ENCODE measurements around the gene RPL7L1.

Gene RPL7L1

DNA sequence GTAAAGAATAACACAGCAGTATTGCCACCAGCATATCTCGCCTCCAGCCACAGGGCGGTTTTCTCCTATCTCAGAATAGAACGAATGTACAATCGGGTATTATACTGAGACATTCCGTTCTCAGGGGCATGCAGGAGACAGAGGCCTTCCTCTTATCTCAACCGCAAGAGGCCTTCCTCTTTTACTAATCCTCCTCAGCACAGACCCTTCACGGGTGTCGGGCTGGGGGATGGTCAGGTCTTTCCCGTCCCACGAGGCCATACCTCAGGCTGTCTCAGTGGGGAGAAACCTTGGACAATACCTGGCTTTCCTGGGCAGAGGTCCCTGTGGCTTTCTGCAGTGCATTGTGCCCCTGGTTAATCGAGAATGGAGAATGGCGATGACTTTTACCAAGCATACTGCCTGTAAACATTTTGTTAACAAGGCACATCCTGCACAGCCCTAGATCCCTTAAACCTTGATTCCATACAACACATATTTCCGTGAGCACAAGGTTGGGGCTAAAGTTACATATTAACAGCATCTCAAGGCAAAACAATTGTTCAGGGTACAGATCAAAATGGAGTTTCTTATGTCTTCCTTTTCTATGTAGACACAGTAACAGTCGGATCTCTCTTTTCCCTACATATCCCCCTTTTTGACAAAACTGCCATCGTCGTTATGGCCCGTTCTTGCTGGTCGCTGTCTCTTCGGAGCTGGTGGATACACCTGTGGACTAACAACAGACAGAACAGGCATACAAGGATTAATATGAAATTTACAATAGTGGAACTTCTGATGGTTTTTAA lies 14.8 kb downstream of the RPL7L1 start:
- peak; percentile 70 for DNase-seq

GRCh38 chr6:42896178-42896719 lies 16.8 kb downstream of the RPL7L1 start:
- no peak for DNase-seq

DNA sequence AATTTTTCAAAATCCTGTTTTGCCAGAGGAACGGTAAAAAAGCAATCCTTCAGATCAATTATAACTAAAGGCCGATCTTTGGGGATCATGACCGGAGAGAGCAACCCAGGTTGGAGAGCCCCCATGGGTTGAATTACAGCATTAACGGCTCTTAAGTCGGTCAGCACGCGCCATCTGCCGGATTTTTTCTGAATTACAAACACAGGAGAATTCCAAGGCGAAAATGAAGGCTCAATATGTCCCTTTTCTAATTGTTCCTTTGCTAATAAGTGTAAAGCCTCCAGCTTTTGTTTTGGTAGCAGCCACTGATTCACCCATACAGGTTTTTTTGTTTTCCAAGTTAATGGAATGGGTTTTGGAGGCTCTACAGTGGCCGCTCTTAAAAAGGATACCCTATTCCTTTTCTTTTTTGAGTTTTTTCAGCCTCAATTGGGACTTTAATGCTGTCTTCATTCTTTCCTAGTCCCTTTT lies 19.5 kb downstream of the RPL7L1 start:
- peak; percentile 51 for DNase-seq

DNA sequence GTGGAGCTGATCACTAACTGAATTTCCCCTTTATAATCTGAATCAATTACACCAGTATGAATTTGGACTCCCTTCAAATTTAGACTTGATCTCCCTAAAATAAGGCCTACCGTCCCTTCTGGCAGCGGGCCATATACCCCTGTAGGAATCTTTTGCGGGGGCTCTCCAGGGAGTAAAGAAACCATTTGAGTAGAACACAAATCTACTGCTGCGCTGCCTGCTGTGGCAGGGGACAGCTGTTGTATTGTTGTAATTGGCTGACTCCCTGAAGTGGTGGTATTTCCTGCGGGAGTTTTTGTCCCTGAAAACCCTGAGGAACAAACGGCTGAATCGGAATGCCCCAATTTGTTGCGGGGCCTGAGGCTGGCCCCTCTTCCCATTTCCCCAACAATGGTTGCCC lies 20.5 kb downstream of the RPL7L1 start:
- DNase-seq, result no peak

- peak; percentile 69 for DNase-seq
Observed at GRCh38 chr6:42901538-42901957, 22.1 kb downstream of the RPL7L1 start.

DNA sequence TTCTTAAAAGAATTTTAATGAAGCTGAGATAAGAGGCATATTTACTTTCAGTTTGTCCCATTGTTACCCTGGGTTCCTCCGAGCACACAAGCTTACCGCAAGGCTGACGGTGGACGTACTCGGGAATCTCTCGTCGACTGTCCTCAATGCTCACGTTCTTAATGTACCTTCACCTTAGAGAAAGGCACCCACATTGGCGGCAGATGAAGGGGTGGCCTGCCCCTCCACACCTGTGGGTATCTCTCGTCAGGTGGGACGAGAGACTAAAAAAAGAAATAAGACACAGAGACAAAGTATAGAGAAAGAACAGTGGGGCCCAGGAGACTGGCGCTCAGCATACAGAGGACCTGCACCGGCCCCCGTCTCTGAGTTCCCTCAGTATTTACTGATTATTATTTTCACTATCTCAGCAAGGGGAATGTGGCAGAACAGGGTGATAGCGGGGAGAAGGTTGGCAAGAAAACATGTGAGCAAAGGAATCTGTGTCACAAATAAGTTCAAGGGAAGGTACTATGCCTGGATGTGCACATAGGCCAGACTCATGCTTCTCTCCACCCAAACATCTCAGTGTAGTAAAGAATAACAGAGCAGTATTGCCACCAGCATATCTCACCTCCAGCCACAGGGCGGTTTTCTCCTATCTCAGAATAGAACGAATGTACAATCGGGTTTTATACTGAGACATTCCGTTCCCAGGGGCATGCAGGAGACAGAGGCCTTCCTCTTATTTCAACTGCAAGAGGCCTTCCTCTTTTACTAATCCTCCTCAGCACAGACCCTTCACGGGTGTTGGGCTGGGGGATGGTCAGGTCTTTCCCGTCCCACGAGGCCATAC lies 23.2 kb downstream of the RPL7L1 start:
- peak; percentile 40 for DNase-seq

DNA sequence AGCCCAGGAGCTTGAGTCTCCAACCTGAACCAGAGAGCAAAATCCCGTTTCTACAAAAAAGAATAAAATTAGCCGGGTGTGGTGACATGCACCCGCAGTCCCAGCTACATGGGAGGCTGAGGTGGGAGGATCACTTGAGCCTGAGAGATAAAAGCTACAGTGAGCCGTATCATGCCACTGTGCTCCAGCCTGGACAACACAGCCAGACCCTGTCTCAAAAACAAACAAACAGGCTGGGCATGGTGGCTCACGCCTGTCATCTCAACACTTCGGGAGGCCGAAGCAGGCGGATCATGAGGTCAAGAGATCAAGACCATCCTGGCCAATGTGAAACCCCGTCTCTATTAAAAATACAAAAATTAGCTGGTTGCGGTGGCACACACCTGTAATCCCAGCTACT lies 25.1 kb downstream of the RPL7L1 start:
- no peak for DNase-seq

GRCh38 chr6:42907336-42907735 lies 27.9 kb downstream of the RPL7L1 start:
- DNase-seq, result no peak

DNA sequence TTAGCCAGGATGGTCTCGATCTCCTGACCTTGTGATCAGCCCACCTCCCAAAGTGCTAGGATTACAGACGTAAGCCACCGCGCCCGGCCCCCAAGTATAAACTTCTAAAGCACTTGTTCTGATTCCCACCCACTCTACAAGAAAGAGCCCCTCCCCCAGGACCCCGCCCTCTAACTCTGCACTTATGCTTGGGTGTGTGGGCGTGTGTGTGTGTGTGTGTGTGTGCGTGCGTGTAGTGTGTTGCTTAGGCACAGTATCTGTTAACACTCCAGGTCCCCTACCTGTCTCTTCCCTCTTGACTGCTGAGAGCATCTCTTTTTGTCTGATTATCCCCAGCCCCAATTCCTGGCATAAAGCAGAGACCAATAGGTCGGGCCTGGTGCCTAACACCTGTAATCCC lies 30.4 kb downstream of the RPL7L1 start:
- DNase-seq, result no peak

DNA sequence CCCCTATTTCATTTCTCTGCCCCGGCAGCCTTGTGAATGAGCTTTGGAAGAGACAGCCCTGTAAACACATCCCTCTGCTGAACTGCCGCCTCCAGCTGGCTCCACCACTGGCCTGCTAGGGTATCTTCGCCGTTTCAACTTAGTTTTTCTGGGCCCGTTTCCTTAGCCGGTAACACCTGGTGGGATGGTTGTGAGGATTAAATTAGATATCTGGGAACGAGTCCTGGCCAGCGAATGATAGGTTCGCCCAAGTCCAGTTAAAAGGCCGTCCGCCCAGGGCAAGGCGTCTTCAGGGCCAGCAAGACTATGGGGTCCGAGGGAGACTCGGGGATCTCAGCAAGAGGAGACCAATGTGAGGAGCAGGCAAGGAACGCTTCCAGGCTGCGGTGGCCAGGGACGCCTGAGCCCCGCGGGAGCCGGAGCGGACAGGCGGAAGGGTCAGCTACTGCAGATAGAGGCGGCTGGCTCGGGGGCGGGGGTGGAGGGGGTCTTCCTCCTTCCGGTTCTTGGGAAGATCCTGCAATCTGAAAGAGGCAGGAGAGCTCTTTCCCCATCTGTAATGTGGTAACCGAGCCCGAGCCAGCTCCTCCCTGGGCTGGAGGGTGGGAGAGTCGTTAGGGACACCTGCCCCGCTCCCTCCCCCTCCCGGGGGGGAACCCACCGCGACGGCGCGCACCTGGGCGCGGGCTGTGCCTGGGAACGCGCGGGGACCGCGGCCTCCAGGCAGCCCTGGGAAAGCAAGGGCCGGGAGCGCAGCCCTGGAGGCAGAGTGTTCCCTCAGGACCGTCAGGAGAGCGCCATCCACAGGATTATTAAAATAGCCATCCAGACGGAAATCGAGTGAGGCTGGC lies 32.0 kb downstream of the RPL7L1 start:
- no peak for DNase-seq

DNA sequence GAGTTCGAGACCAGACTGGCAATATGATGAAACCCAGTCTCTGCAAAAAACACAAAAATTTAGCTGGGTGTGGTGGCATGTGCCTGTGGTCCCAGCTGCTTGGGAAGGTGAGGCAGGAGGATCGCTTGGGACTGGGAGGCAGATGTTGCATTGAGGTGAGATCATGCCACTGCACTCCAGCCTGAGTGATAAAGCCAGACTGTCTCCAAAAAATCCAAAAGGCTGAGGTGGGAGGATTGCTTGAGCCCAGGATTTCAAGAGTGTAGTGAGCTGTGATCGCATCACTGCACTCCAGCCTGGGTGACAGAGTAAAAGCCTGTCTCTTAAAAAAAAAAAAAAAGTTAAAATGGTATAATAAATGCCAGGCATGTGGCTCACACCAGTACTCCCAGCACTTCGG lies 35.1 kb downstream of the RPL7L1 start:
- no peak for DNase-seq

- DNase-seq, result no peak
Observed at GRCh38 chr6:42915732-42916131, 36.3 kb downstream of the RPL7L1 start, which contains the start of gene PTCRA. TSS of gene PTCRA (plus strand) at chr6:42916053. CDS start at chr6:42916070, 17 bp downstream.

- no peak for DNase-seq
Observed at GRCh38 chr6:42916288-42916687, 36.9 kb downstream of the RPL7L1 start.

GRCh38 chr6:42921801-42922200 lies 42.4 kb downstream of the RPL7L1 start:
- DNase-seq, result no peak

DNA sequence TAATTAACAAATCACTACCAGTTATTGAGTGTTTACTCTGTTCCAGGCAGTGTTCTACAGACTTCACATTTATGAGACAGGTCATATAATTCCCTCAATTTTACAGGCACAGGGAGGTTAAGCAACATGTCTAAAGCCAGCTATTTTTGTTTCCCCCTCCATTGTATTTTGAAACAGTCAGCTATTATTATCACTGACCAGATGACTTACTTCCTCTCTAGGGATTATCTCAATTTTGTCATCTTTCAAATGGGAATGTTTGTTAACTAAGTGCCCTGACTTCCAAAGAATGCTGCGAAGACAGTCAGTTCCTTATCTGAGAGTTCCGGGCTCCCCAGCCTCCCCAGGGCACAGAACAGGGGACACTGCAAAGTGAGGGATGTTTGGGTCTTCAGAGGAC lies 44.2 kb downstream of the RPL7L1 start:
- no peak for DNase-seq

DNA sequence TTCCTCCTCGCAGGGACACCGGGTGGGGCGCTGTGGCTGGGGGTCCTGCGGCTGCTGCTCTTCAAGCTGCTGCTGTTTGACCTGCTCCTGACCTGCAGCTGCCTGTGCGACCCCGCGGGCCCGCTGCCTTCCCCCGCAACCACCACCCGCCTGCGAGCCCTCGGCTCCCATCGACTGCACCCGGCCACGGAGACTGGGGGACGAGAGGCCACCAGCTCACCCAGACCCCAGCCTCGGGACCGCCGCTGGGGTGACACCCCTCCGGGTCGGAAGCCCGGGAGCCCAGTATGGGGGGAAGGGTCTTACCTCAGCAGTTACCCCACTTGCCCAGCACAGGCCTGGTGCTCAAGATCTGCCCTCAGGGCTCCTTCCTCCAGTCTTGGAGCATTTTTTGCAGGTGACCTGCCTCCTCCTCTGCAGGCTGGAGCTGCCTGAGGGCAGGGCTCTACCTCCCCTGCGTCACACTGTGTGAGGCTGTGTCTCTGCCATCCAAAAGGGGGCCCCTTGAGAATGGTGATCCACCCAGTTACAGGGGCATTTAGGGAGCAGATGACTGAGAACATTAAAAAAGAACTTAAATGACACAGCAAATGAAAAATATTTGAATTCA lies 45.9 kb downstream of the RPL7L1 start:
- no peak for DNase-seq

DNA sequence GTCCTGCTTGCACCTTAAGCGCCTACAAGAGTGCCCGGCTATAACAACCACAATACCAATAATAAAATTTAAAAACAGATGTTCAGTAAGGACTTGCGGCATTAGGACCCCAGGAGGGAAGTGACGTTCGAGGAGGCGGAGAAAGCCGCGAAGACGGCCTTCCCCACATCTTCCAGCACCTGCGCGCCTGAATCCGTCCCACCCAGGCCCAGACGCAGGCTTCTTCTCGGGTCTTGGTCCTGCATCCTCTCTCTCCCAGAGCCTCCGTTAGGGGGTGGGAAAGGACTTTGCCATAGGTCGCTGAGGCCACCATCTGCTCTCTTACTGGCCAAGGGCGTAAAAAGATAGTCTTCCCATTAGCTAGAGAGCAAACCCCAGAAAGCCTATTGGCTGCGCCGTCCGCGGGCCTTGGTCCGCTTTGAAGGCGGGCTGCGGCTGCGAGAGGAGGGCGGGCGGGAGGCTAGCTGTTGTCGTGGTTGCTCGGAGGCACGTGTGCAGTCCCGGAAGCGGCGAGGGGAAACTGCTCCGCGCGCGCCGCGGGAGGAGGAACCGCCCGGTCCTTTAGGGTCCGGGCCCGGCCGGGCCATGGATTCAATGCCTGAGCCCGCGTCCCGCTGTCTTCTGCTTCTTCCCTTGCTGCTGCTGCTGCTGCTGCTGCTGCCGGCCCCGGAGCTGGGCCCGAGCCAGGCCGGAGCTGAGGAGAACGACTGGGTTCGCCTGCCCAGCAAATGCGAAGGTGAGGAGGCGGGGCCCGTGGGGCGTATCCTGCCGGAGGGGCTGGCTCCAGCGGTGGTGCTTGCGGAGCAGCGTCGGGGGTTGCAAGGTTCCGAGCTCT lies 49.8 kb downstream of the RPL7L1 start, which contains the start of gene CNPY3:
Gene CNPY3 (plus strand): TSS at position 495 of the 835 bp plus-strand sequence. CDS start 91 bp downstream, at position 586.
- DNase-seq, result peak; percentile 99

DNA sequence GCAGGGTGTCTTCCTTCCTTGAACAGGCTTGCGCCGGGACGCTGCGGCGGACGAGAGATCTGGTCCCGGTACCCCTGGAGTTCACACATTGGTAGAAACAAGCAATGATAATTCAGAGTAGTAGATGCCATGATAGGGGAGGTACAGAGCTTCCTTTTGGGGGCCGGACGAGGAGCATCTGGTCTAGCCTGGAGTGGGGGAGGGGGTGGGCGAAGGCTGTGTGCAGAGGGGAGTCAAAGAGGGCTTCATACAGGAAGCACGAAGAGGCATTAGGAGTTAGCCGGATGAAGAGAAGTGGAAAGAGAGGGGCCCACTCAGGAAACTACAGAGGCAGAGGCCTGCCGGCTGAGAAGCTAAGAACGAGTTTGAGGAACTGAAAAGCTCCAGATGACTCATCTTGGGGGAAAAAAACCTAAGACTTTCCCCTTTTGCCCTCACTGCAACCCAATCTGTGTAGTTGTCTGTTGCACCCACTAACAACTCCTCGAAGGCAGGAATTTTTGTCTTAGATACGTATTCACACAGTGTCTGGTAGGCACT lies 50.5 kb downstream of the RPL7L1 start:
- DNase-seq, result peak; percentile 81

DNA sequence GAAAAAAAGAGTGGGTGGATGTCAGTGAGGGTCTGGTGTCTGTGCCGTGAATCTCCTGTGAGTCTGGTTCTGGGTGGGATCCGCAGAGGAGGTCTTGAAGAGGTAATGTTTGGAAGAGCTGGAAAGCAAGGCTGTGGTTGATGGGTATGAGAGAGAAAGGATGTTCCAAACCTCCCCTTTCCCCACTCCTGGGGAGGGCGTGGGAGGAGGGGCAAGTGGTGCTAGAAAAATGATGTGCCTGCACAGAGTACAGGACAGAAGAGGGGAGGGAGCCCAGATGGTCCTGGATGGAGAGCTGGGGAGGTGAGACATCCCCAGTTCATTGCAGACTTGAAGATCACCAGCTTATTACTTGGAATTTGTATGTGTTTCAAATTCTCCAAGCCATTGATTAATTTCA lies 53.0 kb downstream of the RPL7L1 start:
- DNase-seq, result no peak

GRCh38 chr6:42933205-42933604 lies 53.8 kb downstream of the RPL7L1 start:
- no peak for DNase-seq

DNA sequence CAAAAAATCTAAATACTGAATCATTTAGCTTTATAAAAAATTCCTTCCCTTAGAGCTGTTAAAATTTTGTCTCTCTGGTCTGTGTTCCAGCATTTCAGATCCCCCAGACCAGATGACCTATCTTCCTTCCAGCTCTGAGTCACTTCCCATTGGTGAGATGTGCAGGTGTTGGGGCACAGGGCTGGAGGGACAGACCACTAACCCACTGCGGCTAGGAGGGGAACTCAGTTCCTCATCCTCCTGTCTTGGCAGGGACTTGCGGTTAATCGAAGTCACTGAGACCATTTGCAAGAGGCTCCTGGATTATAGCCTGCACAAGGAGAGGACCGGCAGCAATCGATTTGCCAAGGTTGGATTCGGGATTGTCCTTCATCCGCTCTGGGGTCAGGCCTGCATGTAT lies 55.9 kb downstream of the RPL7L1 start:
- DNase-seq, result peak; percentile 19

All from GDM1 (cell line).